WTC11 (cell line): Measurements from ENCODE around the gene PRND.

Experiments used
- FOXJ3 ChIP-seq: sonication (generic); formaldehyde crosslinking; IDR thresholded peaks from 2 replicates; pipeline ENCODE4 v1.9.0; 2021; ENCODE audit warnings: missing genetic modification reagents, mild to moderate bottlenecking, borderline replicate concordance
- FOXP4 ChIP-seq: sonication (generic); formaldehyde crosslinking; IDR thresholded peaks from 2 replicates; pipeline ENCODE4 v1.8.0; 2022; ENCODE audit warnings: mild to moderate bottlenecking, missing genetic modification reagents

- TF ChIP-seq FOXJ3, result no peak
- TF ChIP-seq FOXP4, result no peak
These were observed 43.9 kb upstream of the PRND start for GRCh38 chr20:4677846-4678245.
